Bronchial epithelial cell (primary cell): ENCODE results near the gene MFN1. TPM values are rescaled to one million over a fixed set of nuclear protein-coding genes. Genes with fewer than 3 reads are reported as not detected.

ENCODE experiments used
- DNase-seq: peaks from one replicate; pipeline ENCODE4 v3.0.0-alpha.2; 2010; ENCODE audit warnings: low read depth
- FAIRE-seq: peaks from 2 replicates; lab custom pipeline; 2011; peaks lifted over from hg19 to GRCh38; lab: Jason Lieb, UNC
- H3K27me3 ChIP-seq: 2 replicates; pipeline ENCODE4 v1.5.1; 2011; ENCODE audit warnings: low read length; ENCODE audit not compliant: control insufficient read depth, insufficient read depth
- H3K36me3 ChIP-seq: 2 replicates; pipeline ENCODE4 v1.5.1; 2011; ENCODE audit warnings: low read length; ENCODE audit not compliant: control insufficient read depth, insufficient read depth
- H3K4me3 ChIP-seq: 2 replicates; pipeline ENCODE4 v1.5.1; 2011; ENCODE audit warnings: mild to moderate bottlenecking, low read depth, low read length, control low read depth
- CTCF ChIP-seq: IDR thresholded peaks from 2 replicates; pipeline ENCODE4 v1.5.1; 2011; ENCODE audit warnings: mild to moderate bottlenecking, moderate library complexity, low read length, control low read depth, inconsistent platforms; ENCODE audit not compliant: insufficient read depth, severe bottlenecking
- total RNA-seq: library from RNA; depleted of rRNA; stranded (reverse); fragments of >200 nt; gene quantifications from 2 replicates; pipeline ENCODE4 v1.2.1, GENCODE V29; 2014

Gene MFN1
- total RNA-seq, 1 donor from 2014 or later: 47.1 TPM

DNA sequence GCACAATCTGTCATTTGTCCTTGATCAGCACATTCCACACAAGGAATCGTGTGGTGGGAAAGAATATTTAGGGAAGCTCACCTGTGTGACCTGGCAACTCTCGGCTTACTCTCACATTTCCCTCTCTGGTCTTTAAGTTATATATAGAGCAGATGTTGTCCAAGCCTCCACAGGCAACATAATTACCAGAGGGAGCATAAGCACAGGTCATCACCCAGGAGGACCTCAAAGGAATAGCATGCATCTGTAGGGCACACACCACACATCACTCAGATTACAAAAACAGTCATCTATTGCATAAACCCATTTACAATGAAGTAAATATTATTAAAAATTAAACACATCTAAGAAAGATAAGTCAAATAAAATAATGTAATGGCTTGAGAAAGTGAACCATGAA is 67.3 kb downstream of the MFN1 start:
- Histone ChIP-seq H3K27me3 (no peaks in the 10 kb centered on the region), H3K4me3 (no peak overlapping the region), H3K36me3 (peaks cover 1% of the 10 kb centered on the region)
- no peak for TF ChIP-seq CTCF
- FAIRE-seq (no peak), DNase-seq (no peak)

DNA sequence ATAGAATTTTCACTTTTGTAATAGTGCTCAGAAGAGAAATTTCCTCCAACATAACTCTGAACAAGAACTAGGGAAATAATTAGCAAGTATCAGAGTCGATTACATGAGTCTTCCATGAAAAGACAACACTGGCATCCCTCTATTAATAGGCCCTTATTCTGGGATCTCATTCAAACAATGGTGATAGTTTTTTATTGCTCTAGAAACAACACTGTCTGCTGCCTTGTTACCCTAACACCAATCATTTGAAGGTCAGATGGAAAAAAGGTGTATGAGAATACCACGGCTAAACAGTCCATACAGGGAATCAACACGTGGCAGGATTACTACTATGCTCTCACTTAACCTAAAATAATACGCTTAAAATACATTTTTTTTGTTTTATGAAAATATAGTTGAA is 67.9 kb downstream of the MFN1 start:
- no peak for DNase-seq
- FAIRE-seq: no peak
- H3K27me3 ChIP-seq: no peaks in the 10 kb centered on the region

GRCh38 chr3:179416681-179417080 is 69.2 kb downstream of the MFN1 start:
- no peaks in the 10 kb centered on the region for H3K27me3 ChIP-seq
- FAIRE-seq: no peak
- peaks cover 1% of the 10 kb centered on the region for H3K36me3 ChIP-seq
- H3K4me3 ChIP-seq: no peak overlapping the region
- no peak for TF ChIP-seq CTCF
- no peak for DNase-seq

More for the DNA sequence above, 67.9 kb downstream of the MFN1 start:
- H3K4me3 ChIP-seq: no peak overlapping the region
- peaks cover 1% of the 10 kb centered on the region for H3K36me3 ChIP-seq
- TF ChIP-seq CTCF: no peak

- no peak for DNase-seq
- H3K27me3 ChIP-seq: no peaks in the 10 kb centered on the region
- no peak for TF ChIP-seq CTCF
- FAIRE-seq: no peak
- H3K36me3 ChIP-seq: peaks cover 1% of the 10 kb centered on the region
- no peak overlapping the region for H3K4me3 ChIP-seq
These were observed 71.1 kb downstream of the MFN1 start for GRCh38 chr3:179418610-179419009.

DNA sequence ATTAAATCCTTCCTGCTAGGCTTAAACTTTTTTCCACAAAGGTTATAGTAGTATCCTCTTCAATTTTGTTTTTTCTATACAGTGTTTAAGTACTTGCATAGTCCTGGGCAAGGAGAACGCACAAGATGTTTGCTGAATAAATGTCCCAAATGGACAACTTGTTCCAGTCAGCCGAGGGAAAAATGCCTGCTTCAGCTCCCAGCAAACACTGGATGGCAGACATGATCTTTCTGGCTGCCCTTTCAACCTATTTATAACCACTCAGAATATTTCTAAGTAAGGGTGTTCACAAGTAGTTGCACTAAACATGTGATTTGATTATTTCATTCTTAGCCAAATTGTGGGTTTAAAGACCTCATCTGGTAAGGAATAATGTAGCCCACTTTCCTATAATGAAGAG is 74.0 kb downstream of the MFN1 start:
- DNase-seq (peak; percentile 26), FAIRE-seq (no peak)
- TF ChIP-seq CTCF: peak; percentile 17
- H3K4me3 ChIP-seq: no peak overlapping the region
- H3K36me3 ChIP-seq: peaks cover 2% of the 10 kb centered on the region
- H3K27me3 ChIP-seq: no peaks in the 10 kb centered on the region

DNA sequence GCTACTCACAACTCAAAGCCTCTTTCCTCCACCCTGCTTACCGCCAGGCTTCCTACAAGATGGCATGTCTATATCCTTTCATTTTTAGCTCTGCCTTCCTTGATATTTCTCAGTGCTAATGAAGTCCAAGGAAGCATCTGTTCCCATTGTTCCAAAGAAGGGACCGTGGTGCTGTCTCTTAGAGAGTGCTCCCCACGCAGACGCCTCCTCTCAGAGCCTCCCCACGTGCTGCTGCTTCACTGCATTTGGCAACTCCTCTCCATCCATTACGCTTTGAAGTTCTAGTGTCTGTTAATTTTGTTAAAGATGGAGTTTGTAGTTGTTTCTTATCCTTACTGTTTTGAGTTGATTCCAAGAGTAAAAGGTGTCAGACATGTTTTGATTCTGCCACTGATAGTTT is 77.6 kb downstream of the MFN1 start:
- no peak for TF ChIP-seq CTCF
- no peak overlapping the region for H3K4me3 ChIP-seq
- H3K27me3 ChIP-seq: no peaks in the 10 kb centered on the region
- H3K36me3 ChIP-seq: peaks cover 1% of the 10 kb centered on the region
- no peak for FAIRE-seq
- no peak for DNase-seq
